Pancreas (tissue), 10 donors: Measurements from ENCODE around the gene SNED1. TPM values are rescaled to one million over a fixed set of nuclear protein-coding genes. Genes with fewer than 3 reads are reported as not detected.
A peak's percentile ranks its signal among the peaks of the same experiment; 100 is the strongest.

Experiments
- ATAC-seq, 4 donors: fragments of 200-7000 bp; cut with Tn5 transposase; one replicate each; pipeline versions ENCODE4 v1.8.0 to v1.9.1; 2020; ENCODE audit warnings: mild to moderate bottlenecking in 4 of 4, moderate library complexity in 4 of 4
- DNase-seq, 6 donors: peaks; one replicate each; pipeline ENCODE4 v3.0.0-alpha.2; 2020
- FAIRE-seq: peaks from 2 replicates; lab custom pipeline; 2012; peaks lifted over from hg19 to GRCh38; lab: Jason Lieb, UNC
- H3K27ac ChIP-seq, 4 donors: fragments of 200-600 bp; sonication (generic); 1 replicate in 3 of 4; 2 replicates in 1 of 4; pipeline versions ENCODE4 v1.5.0 to v1.8.0; 2020
- H3K27me3 ChIP-seq, 4 donors: fragments of 200-600 bp; one replicate each; pipeline ENCODE4 v1.8.0; 2021
- H3K36me3 ChIP-seq, 3 donors: fragments of 200-600 bp; sonication (generic) in 1 of 3; one replicate each; pipeline versions ENCODE4 v1.5.0 to v1.8.0; 2020 to 2021
- H3K4me1 ChIP-seq, 3 donors: fragments of 200-600 bp; one replicate each; pipeline ENCODE4 v1.8.0; 2021
- H3K4me3 ChIP-seq, 4 donors: fragments of 200-600 bp; sonication (generic) in 2 of 4; one replicate each; pipeline versions ENCODE4 v1.5.0 to v1.8.0; 2020 to 2021
- H3K9me3 ChIP-seq, 4 donors: fragments of 200-600 bp; one replicate each; pipeline ENCODE4 v1.8.0; 2021
- CTCF ChIP-seq, 4 donors: fragments of 200-600 bp; sonication (generic) in 3 of 4; IDR thresholded peaks; one replicate each; pipeline versions ENCODE4 v1.5.0 to v1.8.0; 2021; ENCODE audit warnings: antibody characterized with exemption in 4 of 4
- WGBS, 2 donors: extraction: QIAGEN DNeasy Blood & Tissue Kit; methylation state at CpG; one replicate each; pipeline ENCODE4 v1.1.7; 2013; 5-methylcytosine and 5-hydroxymethylcytosine counted together
- intact Hi-C, 3 donors: fragments of 100-400 bp; cut with DNase I; formaldehyde crosslinking; loops; one replicate each; pipeline versions ENCODE4 v1.11.1 to v1.14.2; 2022
- polyA plus RNA-seq, 2 donors: library from polyadenylated mRNA; stranded (reverse); fragments of 200-250 nt; gene quantifications; one replicate each; pipeline ENCODE4 v1.2.3, GENCODE V29; 2013
- total RNA-seq, 6 donors: library from RNA; stranded (reverse); fragmentation: NEBNext Ultra II Directional in 4 of 6; extraction: Animal tissue kit (Norgen Biotek cat#: 25700) in 4 of 6; gene quantifications; one replicate each; pipeline versions ENCODE4 v1.2.1 to v1.2.4, GENCODE V29; 2021 to 2023
- donor health status: healthy with polysubstance abuse.
- donor health status: DM: no; HTN: no; CAD: no; lungs with moderate emphysema.
- donor health status: DM: no; HTN: no; CAD: no.
- donor health status: control.
- donor health status: control.
- donor health status: Bipolar disorder and iron deficiency.
- donor health status: DM: yes; HTN: yes; CAD: no.
- donor health status: DM: no; HTN: no; CAD: no.
- donor health status: DM: no; HTN: no; CAD: no.
- donor health status: DM: yes; HTN: yes; CAD: no.

SNED1 gene
- total and polyA plus RNA-seq, 8 donors, result 6.6 to 19.2 (median 10.0) TPM

GRCh38 chr2:240959214-240959940 lies 39.0 kb upstream of the SNED1 start:
- no peaks in the 10 kb centered on the region for H3K27me3 ChIP-seq
- no peak for ATAC-seq
- H3K9me3 ChIP-seq, result no peaks in the 10 kb centered on the region
- no peak for TF ChIP-seq CTCF (IDR thresholded peaks at IDR 0.05)
- no peak overlapping the region for H3K27ac ChIP-seq
- peak in 3 of 6 donors; percentile 17 to 55 (median 51) for DNase-seq
- H3K4me1 ChIP-seq, result peaks cover 0 to 3% (median 0%) of the 10 kb centered on the region in 3 donors
- 71 to 89% methylated on average over 15 of the region's 15 CpGs for WGBS, 2 donors
- intact Hi-C loops, result no loop called here
- H3K4me3 ChIP-seq, result no peak overlapping the region
- no peaks in the 10 kb centered on the region for H3K36me3 ChIP-seq
- FAIRE-seq, result no peak

DNA sequence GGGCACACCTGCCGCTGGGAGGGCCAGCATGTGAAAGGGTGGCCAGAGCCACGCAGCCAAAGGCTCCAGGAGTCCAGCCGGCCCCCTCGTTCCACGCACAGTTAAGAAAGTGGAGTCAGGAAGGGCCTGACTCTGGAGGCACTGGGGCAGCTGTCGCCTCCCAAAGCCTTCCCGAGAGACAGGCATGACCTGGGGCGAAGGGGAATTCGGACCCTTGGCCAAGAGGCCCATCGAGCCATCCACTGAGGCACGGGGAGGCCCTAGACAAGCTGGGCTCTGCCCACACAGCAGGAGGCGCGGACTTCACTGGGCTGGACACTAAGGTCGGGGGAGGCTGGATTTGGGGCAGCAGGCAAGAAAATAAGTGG lies 38.5 kb upstream of the SNED1 start:
- FAIRE-seq, result no peak
- intact Hi-C loops, result no loop called here
- Histone ChIP-seq H3K27me3 (no peaks in the 10 kb centered on the region), H3K36me3 (no peaks in the 10 kb centered on the region), H3K4me1 (peaks cover 0 to 3% (median 0%) of the 10 kb centered on the region in 3 donors), H3K27ac (no peak overlapping the region), H3K9me3 (no peaks in the 10 kb centered on the region), H3K4me3 (no peak overlapping the region)
- WGBS, 2 donors, result 58 to 66% methylated on average over 14 of the region's 14 CpGs
- DNase-seq, result peak in 3 of 6 donors; percentile 15 to 54 (median 49)
- ATAC-seq, result no peak
- TF ChIP-seq CTCF (IDR thresholded peaks at IDR 0.05), result no peak

- ATAC-seq (peak; percentile 48 to 72 (median 61)), FAIRE-seq (no peak), DNase-seq (peak in 4 of 6 donors; percentile 37 to 75 (median 69))
- TF ChIP-seq CTCF (IDR thresholded peaks at IDR 0.05), result no peak
- intact Hi-C loops, result no loop called here
- Histone ChIP-seq H3K27me3 (no peaks in the 10 kb centered on the region), H3K4me1 (peaks cover 0 to 3% (median 0%) of the 10 kb centered on the region in 3 donors), H3K4me3 (no peak overlapping the region), H3K9me3 (no peaks in the 10 kb centered on the region), H3K27ac (no peak overlapping the region), H3K36me3 (no peaks in the 10 kb centered on the region)
- WGBS, 2 donors, result 14 to 20% methylated on average over 27 to 28 of the region's 28 CpGs
Observed at GRCh38 chr2:240960309-240960970, 38.0 kb upstream of the SNED1 start.

GRCh38 chr2:240960971-240961876 lies 37.2 kb upstream of the SNED1 start:
- DNase-seq, result peak in 2 of 6 donors; percentile 11 to 13
- H3K4me3 ChIP-seq, result no peak overlapping the region
- FAIRE-seq, result no peak

More at GRCh38 chr2:240960971-240961876, 37.2 kb upstream of the SNED1 start:
- peak in 3 of 4 donors; percentile 3 to 18 (median 11) for ATAC-seq
- 66 to 81% methylated on average over 27 of the region's 27 CpGs for WGBS, 2 donors
- Histone ChIP-seq H3K9me3 (no peaks in the 10 kb centered on the region), H3K27ac (no peak overlapping the region), H3K27me3 (no peaks in the 10 kb centered on the region), H3K36me3 (no peaks in the 10 kb centered on the region), H3K4me1 (peaks cover 0 to 3% (median 0%) of the 10 kb centered on the region in 3 donors)
- no peak for TF ChIP-seq CTCF (IDR thresholded peaks at IDR 0.05)
- intact Hi-C loops, result no loop called here
